Muscle of arm (tissue), 14 donors: ENCODE measurements around the gene CDKN2AIPNL. TPM values are rescaled to one million over a fixed set of nuclear protein-coding genes. Genes with fewer than 3 reads are reported as not detected.

Source experiments
- DNase-seq: peaks from one replicate; pipeline ENCODE4 v3.0.0-alpha.2; 2013
- long read RNA-seq, 11 donors: transcript quantifications; one replicate each; lab custom pipeline, GENCODE V29; 2026
- polyA plus RNA-seq, 12 donors: library from polyadenylated mRNA; unstranded; fragments of 120-200 nt; gene quantifications; one replicate each; pipeline ENCODE4 v1.2.1, GENCODE V29; 2013; ENCODE audit not compliant: insufficient read length in 12 of 12

Gene CDKN2AIPNL, protein sequence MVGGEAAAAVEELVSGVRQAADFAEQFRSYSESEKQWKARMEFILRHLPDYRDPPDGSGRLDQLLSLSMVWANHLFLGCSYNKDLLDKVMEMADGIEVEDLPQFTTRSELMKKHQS
- 10 to 100 TPM in 11 of 12 donors, not detected in 1; 18.8 to 34.4 (median 26.1) TPM for polyA plus RNA-seq
- long read RNA-seq, donor 1, transcript CDKN2AIPNL-202 (3 exons, 1,223 nt), result major isoform, 15 of 15 reads
- long read RNA-seq, donor 1, partial matches to known transcripts, result 0 of 15 reads
- long read RNA-seq, donor 1, other reads (novel, unspliced or antisense), result 0 of 15 reads
- long read RNA-seq, donor 2, transcript CDKN2AIPNL-202 (3 exons, 1,223 nt), result major isoform, 23 of 30 reads
- long read RNA-seq, donor 2, partial matches to known transcripts, result 0 of 30 reads
- long read RNA-seq, donor 2, other reads (novel, unspliced or antisense), result 7 of 30 reads
- long read RNA-seq, donor 3, transcript CDKN2AIPNL-202 (3 exons, 1,223 nt), result major isoform, 10 of 10 reads
- long read RNA-seq, donor 3, partial matches to known transcripts, result 0 of 10 reads
- long read RNA-seq, donor 3, other reads (novel, unspliced or antisense), result 0 of 10 reads
- long read RNA-seq, donor 4, transcript CDKN2AIPNL-202 (3 exons, 1,223 nt), result major isoform, 5 of 5 reads
- long read RNA-seq, donor 4, partial matches to known transcripts, result 0 of 5 reads
- long read RNA-seq, donor 4, other reads (novel, unspliced or antisense), result 0 of 5 reads
- long read RNA-seq, donor 5, transcript CDKN2AIPNL-202 (3 exons, 1,223 nt), result major isoform, 23 of 28 reads
- long read RNA-seq, donor 5, partial matches to known transcripts, result 0 of 28 reads
- long read RNA-seq, donor 5, other reads (novel, unspliced or antisense), result 5 of 28 reads
- long read RNA-seq, donor 6, transcript CDKN2AIPNL-202 (3 exons, 1,223 nt), result major isoform, 6 of 6 reads
- long read RNA-seq, donor 6, partial matches to known transcripts, result 0 of 6 reads
- long read RNA-seq, donor 6, other reads (novel, unspliced or antisense), result 0 of 6 reads
- long read RNA-seq, donor 7, transcript CDKN2AIPNL-202 (3 exons, 1,223 nt), result major isoform, 8 of 8 reads
- long read RNA-seq, donor 7, partial matches to known transcripts, result 0 of 8 reads
- long read RNA-seq, donor 7, other reads (novel, unspliced or antisense), result 0 of 8 reads
- long read RNA-seq, donor 8, transcript CDKN2AIPNL-202 (3 exons, 1,223 nt), result major isoform, 16 of 16 reads
- long read RNA-seq, donor 8, partial matches to known transcripts, result 0 of 16 reads
- long read RNA-seq, donor 8, other reads (novel, unspliced or antisense), result 0 of 16 reads
- long read RNA-seq, donor 9, transcript CDKN2AIPNL-202 (3 exons, 1,223 nt), result major isoform, 13 of 13 reads
- long read RNA-seq, donor 9, partial matches to known transcripts, result 0 of 13 reads
- long read RNA-seq, donor 9, other reads (novel, unspliced or antisense), result 0 of 13 reads
- long read RNA-seq, donor 10, transcript CDKN2AIPNL-202 (3 exons, 1,223 nt), result major isoform, 21 of 41 reads
- long read RNA-seq, donor 10, partial matches to known transcripts, result 20 of 41 reads
- long read RNA-seq, donor 10, other reads (novel, unspliced or antisense), result 0 of 41 reads
- long read RNA-seq, donor 11, transcript CDKN2AIPNL-202 (3 exons, 1,223 nt), result major isoform, 13 of 13 reads
- long read RNA-seq, donor 11, partial matches to known transcripts, result 0 of 13 reads
- long read RNA-seq, donor 11, other reads (novel, unspliced or antisense), result 0 of 13 reads

DNA sequence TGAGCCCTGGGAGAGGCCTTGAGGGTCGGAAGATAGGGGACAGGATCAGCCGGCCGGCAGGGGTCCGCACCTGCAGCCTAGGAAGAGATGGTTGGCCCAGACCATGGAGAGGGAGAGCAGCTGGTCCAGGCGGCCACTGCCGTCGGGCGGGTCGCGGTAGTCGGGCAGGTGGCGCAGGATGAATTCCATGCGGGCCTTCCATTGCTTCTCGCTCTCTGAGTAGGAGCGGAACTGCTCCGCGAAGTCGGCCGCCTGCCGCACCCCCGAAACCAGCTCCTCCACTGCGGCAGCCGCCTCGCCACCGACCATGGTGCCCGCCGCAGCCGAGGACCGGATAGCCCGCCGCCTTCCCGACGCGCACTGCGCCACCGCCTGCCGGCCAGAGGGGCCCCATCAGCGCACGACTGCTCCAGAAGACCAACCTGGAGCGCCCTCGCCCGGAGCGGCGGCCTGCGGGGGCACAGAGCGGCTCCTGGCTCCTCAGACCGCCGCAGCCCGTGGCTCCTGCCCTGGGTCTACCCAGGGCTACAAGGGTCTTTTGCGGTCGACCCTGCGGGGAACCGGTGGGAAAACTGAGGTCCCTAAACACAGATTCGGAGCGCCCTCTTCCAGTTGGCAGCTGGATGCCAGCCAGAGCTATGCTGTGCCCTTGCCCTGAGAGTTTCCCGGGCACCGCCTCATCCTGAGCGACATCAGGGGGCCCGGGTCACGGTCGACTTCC lies at the start of gene CDKN2AIPNL:
Gene CDKN2AIPNL (minus strand): TSS at position 336 of the 721 bp plus-strand sequence. CDS start 27 bp downstream, at position 309.
- peak; percentile 87 for DNase-seq

DNA sequence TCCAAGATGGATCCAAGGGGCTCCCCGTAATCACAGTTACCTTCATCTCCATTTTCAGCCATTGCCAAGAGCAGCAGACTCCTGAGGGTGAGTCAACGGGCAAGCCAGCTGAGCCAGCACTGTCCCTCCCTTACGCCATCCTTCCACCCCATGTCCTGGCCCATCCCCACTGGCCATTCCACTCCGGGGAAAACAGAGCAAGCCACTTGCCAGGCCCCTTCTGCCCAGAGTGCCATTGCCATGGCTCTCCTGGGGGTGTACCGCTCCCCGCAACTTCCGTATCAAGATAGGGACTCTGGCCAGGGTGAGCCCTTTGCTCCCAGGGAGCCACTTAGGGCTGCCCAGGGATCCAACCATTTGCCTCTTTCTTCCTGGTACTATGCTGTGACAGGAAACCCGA lies 48.9 kb upstream of the CDKN2AIPNL start:
- DNase-seq, result no peak

DNA sequence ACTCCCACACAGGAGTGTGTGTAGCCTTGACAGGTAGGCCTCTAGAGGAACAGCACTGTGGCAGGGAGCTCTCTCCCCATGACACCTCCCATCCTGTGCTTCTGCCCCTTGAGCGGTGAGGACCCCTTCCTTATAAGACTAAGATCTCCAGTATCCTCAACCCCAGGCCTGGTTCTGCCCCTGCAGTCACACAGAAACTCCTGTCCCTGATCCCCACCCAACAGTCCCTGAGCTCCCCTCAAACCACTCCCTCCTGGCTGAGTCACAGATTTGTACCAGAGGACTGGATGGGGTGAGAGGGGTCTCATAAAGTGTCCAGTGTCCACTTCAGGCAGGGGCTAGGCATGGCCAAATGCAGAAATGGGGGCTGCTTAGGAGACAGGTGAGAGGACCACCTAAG lies 47.8 kb upstream of the CDKN2AIPNL start:
- no peak for DNase-seq

DNA sequence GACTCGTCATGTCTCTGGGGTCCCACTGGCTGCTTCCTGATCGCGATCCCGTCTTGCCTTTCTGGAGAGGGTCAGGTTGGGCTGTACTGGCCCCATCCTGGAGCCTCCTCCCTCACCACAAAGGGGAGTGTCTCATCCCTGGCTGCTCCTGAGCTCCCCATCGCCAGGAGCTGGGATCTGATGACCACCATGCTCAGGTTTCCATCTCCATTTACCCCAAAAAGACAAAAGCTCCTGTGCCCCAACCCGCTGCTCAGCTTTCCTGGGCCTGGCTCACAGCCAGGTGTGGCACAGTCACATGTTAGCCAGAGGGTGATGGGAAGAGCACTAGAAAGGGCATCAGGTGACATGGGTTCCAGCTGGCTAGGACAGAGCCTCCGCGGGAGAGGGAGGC lies 47.3 kb upstream of the CDKN2AIPNL start:
- DNase-seq, result no peak

DNA sequence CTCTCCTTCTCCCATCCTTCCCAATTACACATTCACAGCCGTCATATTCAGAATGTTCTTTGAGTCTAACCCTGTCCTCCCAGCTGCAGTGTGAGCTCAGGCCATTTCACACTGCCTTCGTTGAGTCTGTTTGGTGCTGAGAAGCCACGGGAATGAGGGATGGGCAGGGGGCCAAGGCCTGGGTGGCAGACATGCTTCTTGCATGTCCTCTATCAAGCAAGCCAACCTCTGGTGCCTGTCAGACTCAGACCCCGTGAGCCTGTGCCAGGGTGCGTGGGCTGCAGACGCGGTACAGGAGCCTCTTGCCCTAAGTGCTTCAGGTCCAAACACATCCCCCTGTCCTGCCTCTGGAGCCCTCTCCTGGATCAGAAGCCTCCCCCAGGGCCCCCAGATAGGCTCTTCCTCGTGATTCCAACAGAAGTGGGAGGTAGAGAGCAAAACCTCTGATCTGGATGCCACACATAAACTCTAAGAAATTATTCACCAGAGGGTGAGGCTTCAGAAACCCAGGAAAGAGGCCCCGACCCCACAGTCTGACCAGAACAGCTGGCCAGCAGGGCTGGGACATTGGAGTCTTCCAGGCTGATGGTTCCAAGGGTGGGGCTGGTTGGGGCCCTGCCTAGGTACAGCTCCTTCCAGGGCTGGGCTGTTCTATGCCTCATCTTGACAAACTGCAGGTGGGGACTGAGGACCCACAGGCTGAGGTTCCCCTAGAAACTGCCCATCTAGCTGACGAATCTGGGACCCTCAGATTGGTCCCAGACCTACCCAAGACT lies 46.7 kb upstream of the CDKN2AIPNL start:
- no peak for DNase-seq

DNA sequence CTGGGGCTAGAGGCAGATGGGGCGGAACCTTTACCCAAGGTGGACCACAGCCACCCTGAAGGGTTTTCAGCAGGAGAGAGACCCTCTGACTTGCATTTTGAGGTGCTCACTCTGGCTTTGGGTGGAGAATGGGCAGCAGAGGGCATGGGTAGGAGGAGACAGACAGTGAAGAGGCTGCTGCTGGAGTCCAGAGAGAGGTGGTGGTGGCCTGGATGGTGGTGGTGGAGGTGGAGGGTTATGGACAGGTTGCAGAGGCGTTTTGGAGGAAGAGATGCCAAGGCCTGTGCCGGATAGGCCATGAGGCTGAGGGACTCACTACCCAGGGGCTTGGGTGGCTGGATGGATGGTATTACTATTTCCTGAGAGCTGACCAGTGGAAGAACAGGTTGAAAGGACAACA lies 46.1 kb upstream of the CDKN2AIPNL start:
- DNase-seq, result no peak

DNA sequence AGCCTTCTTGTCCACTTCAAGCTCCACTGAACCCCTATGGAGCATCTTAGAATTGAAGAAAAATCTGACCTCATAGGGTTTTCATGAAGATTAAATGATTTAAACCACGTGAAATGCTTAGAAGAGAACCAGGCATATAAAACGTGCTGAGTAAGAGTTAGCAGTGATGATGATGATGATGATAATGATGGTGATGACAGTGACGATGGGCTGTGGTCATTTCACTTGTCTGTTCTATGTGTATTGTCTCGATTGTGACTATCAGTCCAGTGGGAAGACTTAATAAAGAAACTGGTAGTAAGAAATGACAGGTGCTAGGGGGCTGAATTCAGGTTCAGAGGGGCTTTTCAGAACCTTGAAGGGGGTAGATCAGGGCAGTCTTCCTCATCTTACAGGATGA lies 45.1 kb upstream of the CDKN2AIPNL start:
- no peak for DNase-seq

DNA sequence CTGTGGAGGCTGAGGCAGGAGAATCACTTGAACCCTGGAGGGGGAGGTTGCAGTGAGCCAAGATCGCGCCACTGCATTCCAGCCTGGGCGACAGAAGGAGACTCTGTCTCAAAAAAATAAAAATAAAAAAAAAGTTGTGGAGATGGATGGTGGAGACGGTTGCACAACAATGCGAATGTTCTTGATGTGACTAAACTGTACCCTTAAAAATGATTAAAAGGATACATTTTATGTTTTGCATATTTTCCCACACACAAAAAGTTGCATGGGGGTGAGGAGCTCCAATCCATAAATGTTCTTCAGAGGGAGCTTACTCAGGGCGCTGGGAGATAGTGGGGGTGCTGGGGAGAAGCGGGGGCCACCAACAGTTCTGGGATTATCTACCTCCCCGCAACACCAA lies 43.8 kb upstream of the CDKN2AIPNL start:
- no peak for DNase-seq

DNA sequence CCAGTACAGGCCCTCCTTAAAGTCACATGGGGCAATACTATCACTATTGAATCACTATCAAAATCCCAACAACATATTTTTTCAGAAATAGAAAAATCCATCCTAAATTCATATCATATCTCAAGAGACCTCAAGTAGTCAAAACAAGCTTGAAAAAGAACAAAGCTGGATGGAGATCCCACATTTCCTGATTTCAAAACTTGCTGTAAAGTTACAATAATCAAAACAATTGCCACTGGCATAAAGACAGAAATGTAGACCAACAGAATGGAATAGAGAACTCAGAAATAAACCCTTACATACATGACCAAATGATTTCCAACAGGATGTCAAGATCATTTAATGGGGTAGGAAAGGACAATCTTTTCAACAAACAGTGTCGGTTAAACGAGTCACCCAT lies 41.3 kb upstream of the CDKN2AIPNL start:
- no peak for DNase-seq

DNA sequence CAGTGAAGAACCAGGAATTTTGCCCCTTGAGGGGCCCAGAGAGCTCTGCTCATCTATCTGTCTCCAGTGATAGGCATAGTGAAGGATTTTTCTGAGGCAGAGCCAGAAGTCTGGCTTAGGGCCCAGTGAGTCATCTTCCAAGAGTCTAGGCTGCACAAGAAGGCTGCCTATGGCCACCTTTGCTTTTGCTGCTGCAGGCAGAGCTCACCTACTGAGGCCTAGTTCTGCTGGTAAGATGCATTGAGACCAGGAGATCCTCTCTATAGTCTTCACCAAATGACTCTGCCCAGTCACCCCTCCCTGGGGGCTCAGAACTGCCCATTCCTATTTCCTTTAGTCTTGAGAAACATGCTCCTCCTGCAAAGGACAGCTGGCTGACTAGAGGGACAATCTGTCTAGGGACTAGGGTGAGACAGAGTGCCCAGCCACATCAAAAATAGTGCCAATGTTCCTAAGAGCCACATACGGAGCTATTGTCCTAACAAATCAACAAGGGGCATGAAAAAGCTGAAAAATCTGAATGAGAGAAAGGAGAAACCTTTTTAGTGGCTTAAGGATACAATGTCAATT lies 40.3 kb upstream of the CDKN2AIPNL start:
- peak; percentile 35 for DNase-seq

DNA sequence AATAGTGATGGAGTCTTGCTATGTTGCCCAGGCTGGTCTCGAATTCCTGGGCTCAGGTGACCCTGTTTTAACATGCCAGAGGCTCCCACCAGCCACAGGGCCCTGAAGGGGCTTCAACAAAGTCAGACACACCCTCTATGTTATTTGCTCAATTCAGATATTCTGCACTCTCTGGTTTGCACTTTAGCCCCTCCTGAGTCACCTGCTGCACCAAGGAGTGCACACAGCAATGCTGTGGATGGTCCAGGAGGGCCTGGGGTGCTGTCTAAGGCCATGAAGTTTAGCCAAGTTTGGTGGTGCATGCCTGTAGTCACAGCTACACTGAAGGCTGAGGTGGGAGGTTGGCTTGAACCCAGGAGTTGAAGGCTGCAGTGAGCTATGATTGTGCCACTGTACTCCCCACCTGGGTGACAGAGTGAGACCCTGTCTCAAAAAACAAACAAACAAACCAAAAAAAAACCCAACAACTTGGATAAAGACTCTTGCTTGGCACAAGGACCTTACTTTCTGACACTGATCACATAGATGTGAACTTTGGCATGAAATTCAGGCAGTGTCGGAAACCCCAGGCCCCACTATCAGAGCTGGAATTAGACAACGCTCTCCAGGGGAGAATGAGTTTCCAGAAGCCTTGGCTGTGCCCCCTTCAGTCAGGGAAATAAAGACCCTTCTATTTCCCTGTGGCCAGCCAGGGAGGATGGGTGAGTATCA lies 39.7 kb upstream of the CDKN2AIPNL start:
- DNase-seq, result no peak

DNA sequence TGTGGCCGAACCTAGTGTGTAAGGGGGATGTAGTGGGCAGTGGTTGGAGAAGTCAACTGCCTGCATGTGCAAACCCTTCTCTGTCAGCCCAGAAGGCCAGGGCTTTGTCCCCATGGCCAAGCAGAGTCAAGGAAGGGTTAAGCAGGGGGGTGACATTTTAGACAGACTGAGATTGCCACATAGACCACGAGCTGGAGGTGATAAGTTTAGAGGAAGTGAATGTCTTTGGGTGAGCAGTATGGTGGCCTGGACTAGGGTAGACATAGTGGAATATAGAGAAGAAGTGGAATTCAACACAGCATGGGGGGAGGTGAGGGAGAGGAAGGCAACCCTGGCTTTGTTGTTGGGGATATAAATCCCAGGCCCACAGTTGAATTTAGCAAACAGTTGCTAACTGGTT lies 38.7 kb upstream of the CDKN2AIPNL start:
- DNase-seq, result no peak

DNA sequence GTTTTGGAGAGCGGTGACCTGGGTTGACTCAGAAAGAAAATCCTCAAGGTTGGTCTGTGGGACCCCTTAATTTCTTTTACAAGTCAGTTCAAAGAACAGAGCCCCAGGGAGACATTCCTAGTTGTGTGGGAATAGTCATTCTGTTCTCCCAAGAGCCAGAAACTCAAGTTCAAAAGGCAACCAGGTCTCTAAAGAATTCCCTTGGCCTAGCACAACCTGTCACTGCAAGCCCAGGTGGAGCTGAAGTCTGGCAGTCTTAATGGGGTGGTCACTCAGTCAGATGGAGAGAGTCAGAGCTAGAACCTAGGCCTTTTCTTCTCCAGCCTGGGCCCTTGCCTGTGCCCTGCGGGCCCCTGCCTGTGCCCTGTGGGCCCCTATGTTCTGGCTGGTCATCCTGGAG lies 37.5 kb upstream of the CDKN2AIPNL start:
- DNase-seq, result no peak

DNA sequence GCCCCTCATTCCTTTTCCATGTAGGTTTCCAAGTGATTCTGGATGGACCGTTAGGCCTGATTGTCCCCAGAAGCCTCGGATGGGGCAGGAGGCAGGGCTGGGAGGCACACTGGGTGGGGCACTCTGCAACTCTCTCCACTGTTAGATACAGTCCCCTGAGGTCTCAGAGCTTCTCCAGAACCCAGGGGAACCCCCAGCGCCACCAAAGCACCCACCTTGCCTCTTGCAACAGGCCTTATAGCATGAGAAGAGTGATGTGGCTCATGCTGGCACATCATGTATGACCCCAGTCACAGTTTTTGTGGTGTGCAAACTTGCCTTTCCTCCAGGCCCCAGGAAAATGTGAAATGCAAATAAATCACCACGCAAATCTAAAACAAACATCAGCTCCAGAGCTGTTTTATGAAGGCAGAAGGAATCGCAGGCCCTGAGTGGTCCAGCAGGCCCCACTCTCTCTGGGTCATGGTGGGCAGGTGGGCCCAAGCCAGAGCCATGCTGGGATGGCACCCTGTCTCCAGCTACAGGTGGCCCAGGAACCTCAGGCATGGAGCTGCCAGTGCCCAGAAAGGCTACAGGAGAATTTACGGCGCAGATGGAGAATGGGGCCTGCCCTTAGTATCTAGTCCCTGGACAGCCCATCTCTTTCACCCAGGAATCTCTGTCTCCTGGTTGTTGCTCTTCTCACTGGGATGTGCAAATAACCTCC lies 36.3 kb upstream of the CDKN2AIPNL start:
- no peak for DNase-seq

DNA sequence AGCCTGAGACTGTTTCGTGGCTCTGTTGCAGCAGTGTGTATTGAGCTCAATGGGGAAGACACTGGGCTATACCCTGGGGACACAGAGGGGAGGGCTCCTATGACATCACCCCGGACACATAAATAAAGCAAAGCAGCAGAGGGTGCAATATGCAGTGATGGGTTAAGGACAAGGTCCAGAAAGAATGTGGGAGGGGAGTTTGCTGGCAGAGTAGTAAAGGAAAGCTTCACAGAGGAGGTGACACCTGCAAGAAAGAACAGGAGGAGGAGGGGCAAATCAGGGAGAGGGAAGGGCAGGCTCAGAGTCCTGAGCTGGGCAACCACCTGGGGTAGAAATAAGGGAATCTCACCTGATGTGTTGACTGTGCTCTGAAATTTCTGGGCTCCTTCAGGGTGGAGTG lies 35.3 kb upstream of the CDKN2AIPNL start:
- DNase-seq, result no peak

DNA sequence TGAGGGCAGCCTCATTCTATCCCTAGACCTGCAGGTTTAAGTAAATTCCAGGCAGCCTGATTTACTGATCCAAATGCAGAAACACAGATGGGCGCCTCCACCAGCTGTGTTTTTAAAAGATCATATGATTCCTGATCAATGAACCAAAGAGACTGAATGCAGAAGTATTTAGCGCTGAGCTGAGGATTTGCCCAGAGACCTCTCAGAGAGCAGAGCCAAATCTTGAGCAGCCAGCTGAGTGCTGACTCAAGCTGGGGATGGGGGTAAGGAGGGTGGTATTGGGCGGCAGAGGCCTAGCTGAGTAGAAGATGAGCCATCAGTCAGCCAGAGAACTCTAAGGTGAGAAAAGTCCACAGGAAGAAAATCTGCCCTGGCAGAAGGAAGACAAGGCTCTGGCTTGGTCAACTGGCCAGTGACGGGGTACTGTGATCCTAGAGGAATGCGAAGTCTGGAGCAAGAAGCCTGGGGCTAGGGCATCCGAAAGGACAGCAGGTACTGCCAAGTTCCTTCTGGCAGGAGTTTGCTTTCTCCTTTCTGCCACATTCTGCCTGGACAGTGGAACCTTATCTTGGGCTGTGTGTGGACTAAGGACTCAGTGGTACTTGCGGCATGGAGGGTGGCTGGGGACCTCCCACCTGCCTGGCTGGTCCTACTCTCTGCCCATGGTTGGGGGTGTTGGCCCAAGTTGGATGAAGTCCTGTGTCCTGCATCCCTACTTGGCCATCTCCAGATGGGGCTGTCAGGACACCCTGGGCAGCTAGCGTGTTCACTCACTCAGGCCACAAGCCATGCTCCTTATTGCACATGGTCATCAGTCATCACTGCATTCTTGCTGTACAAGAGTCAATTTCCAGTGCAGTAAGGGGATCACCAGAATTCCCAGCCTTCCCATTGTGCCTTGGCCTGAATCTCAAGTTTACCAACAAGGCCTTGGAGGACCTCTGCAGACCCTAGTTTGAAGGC lies 34.5 kb upstream of the CDKN2AIPNL start:
- DNase-seq, result no peak
